Ectodermal cell (in vitro differentiated cells): ENCODE measurements around the gene LONP1. TPM values are rescaled to one million over a fixed set of nuclear protein-coding genes. Genes with fewer than 3 reads are reported as not detected.
"Not testable (repeated sequence)": the region's sequence is repeated elsewhere in the genome, so short reads cannot be mapped to it uniquely, and the experiment has no call there.

ENCODE experiments used
- H3K27ac ChIP-seq: 2 replicates; pipeline ENCODE4 v1.7.0; 2013; ENCODE audit warnings: mild to moderate bottlenecking, low read depth, low read length; ENCODE audit not compliant: insufficient read depth, poor library complexity, severe bottlenecking
- H3K27me3 ChIP-seq: 2 replicates; pipeline ENCODE4 v1.7.0; 2013; ENCODE audit warnings: mild to moderate bottlenecking, low read length; ENCODE audit not compliant: insufficient read depth, control insufficient read depth, poor library complexity, severe bottlenecking
- H3K36me3 ChIP-seq: one replicate; pipeline ENCODE4 v1.7.0; 2013; ENCODE audit warnings: low read length; ENCODE audit not compliant: control insufficient read depth, insufficient read depth
- H3K4me1 ChIP-seq: one replicate; pipeline ENCODE4 v1.7.0; 2013; ENCODE audit warnings: low read length; ENCODE audit not compliant: control insufficient read depth, insufficient read depth
- H3K4me3 ChIP-seq: 2 replicates; pipeline ENCODE4 v1.7.0; 2013; ENCODE audit warnings: low read depth, low read length, control low read depth; ENCODE audit not compliant: insufficient read depth
- H3K9me3 ChIP-seq: 2 replicates; pipeline ENCODE4 v1.7.0; 2013; ENCODE audit warnings: mild to moderate bottlenecking, low read length, moderate library complexity; ENCODE audit not compliant: control insufficient read depth
- WGBS, 2 experiments: methylation state at CpG; one replicate each; pipeline ENCODE4 v1.1.7; 2013; ENCODE audit warnings: missing lambda C conversion rate in 2 of 2; 5-methylcytosine and 5-hydroxymethylcytosine counted together
- polyA plus RNA-seq, 4 experiments: library from polyadenylated mRNA; stranded (reverse); fragments of 50-300 nt; gene quantifications; one replicate each; pipeline ENCODE4 v1.2.3, GENCODE V29; 2013

Gene LONP1
- 63.9 TPM for polyA plus RNA-seq (2013, experiment 1 of 4)
- polyA plus RNA-seq (2013, experiment 2 of 4), result 68.0 TPM
- 52.6 TPM for polyA plus RNA-seq (2013, experiment 3 of 4)
- polyA plus RNA-seq (2013, experiment 4 of 4), result 55.8 TPM

DNA sequence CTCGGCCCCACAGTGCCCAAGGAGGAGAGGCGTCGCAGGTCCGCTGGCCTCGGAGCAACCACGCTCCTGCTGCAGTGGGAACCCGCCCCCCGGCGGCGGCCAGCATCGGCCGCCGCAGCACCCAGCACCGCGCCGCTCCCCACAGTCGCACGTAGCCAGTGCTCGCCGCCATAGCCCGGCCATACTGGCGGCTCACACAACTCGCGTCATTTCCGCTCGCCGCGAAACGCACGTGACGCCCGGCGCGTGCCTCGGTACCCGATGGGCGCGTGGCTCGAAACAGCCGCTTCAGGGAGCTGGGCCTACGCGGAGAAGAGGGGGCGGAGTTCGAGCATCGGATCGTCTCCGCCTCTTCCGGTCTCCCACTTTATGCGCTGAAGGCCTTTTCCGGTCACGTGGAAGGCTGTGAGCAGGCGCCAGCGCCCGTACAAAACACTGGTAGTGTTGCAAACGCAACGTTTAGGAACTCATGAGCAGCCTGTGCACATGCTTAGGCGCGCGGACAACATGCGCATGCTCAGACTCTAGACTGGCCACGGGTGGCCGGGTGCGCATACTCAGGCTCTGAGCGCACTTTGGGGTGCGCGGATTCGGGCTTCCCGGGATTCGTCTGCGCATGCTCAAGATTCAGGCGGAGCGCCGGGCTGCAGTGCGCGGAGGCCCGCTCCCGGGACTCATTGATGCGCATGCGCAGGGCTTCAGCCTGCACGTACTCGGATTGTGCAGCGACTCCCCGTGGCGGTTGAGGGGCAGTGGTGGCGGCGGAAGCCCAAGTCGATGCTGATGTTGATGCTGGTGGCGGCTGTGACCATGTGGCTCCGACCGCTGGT lies at the start of gene LONP1, which contains the start of gene CATSPERD:
Gene LONP1, minus strand, starts transcription at position 186 of the 830 bp plus-strand sequence. Its CDS starts 14 bp downstream, at position 172.
Gene CATSPERD, plus strand, starts transcription at position 677 of the 830 bp plus-strand sequence. Its CDS starts 101 bp downstream, at position 778.
- 1% methylated on average over 90 of the region's 90 CpGs for WGBS, 2 experiments
- H3K9me3 ChIP-seq, result no peaks in the 10 kb centered on the region

GRCh38 chr19:5767949-5768348 lies 48.0 kb upstream of the LONP1 start:
- Histone ChIP-seq H3K4me1 (no peaks in the 10 kb centered on the region), H3K27me3 (no peaks in the 10 kb centered on the region), H3K9me3 (no peaks in the 10 kb centered on the region), H3K36me3 (no peaks in the 10 kb centered on the region), H3K4me3 (no peak overlapping the region), H3K27ac (no peak overlapping the region)
- 90 to 92% methylated on average over 9 to 10 of the region's 10 CpGs for WGBS, 2 experiments

More for the DNA sequence above, at the start of gene LONP1, which contains the start of gene CATSPERD:
- Histone ChIP-seq H3K4me1 (peaks cover 8% of the 10 kb centered on the region), H3K27ac (peak within 1 kb of the TSS; percentile 91), H3K36me3 (peaks cover 6% of the 10 kb centered on the region), H3K27me3 (no peaks in the 10 kb centered on the region), H3K4me3 (peak within 1 kb of the TSS; percentile 73)

- Histone ChIP-seq H3K9me3 (no peaks in the 10 kb centered on the region), H3K36me3 (no peaks in the 10 kb centered on the region), H3K4me1 (no peaks in the 10 kb centered on the region), H3K4me3 (no peak overlapping the region), H3K27ac (no peak overlapping the region), H3K27me3 (no peaks in the 10 kb centered on the region)
- 93 to 94% methylated on average over 3 of the region's 3 CpGs for WGBS, 2 experiments
These were observed 45.3 kb upstream of the LONP1 start for GRCh38 chr19:5765220-5765619.

DNA sequence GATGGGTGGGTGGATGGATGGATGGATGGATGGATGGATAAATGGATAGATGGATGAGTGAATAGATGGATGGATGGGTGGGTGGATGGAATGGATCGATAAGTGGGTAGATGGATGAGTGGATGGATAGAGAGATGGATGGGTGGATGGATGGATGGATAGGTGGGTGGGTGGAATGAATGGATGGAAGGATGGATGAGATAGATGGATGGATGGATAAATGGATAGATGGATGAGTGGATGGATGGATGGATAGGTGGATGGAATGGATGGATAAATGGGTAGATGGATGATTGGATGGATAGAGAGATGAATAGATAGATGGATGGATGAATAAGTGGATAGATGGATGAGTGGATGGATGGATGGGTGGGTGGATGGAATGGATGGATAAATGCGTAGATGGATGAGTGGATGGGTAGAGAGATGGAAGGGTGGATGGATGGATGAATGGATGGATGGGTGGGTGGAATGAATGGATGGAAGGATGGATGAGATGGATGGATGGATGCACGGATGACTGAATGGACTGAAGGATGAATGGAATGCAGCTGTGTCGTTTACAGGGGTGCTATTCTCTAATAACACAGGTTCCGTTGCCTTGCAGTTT lies 42.8 kb upstream of the LONP1 start:
- H3K27me3 ChIP-seq, result no peaks in the 10 kb centered on the region
- H3K36me3 ChIP-seq, result no peaks in the 10 kb centered on the region
- no peaks in the 10 kb centered on the region for H3K9me3 ChIP-seq
- no peaks in the 10 kb centered on the region for H3K4me1 ChIP-seq
- no peak overlapping the region for H3K27ac ChIP-seq
- 93% methylated on average over 5 of the region's 5 CpGs for WGBS, 2 experiments
- no peak overlapping the region for H3K4me3 ChIP-seq

GRCh38 chr19:5753743-5754142 lies 33.8 kb upstream of the LONP1 start:
- no peaks in the 10 kb centered on the region for H3K27me3 ChIP-seq
- no peaks in the 10 kb centered on the region for H3K36me3 ChIP-seq
- no peaks in the 10 kb centered on the region for H3K4me1 ChIP-seq
- H3K9me3 ChIP-seq, result no peaks in the 10 kb centered on the region
- H3K27ac ChIP-seq, result no peak overlapping the region
- 89 to 90% methylated on average over 6 of the region's 6 CpGs for WGBS, 2 experiments
- no peak overlapping the region for H3K4me3 ChIP-seq

GRCh38 chr19:5751709-5752108 lies 31.8 kb upstream of the LONP1 start:
- Histone ChIP-seq H3K36me3 (no peaks in the 10 kb centered on the region), H3K9me3 (no peaks in the 10 kb centered on the region), H3K4me1 (no peaks in the 10 kb centered on the region), H3K27ac (no peak overlapping the region), H3K4me3 (no peak overlapping the region), H3K27me3 (no peaks in the 10 kb centered on the region)
- 89 to 94% methylated on average over 7 of the region's 7 CpGs for WGBS, 2 experiments

DNA sequence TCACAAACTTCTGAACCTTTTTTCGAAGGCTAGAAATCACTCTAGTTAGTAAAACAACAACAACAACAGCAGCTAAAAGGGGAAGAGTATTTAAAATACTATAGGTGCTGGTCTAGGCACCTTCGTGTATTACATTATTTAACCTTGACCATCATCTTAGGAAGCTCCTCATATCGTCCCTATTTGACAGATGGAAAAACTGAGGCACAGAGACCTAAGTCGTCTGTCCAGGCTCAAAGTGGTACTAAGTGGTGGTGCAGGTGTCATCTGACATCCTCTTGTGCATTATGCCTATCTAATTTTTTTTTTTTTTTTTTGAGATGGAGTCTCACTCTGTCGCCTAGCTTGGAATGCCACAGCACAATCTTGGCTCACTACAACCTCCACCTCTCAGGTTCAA lies 29.6 kb upstream of the LONP1 start:
- Histone ChIP-seq H3K36me3 (no peaks in the 10 kb centered on the region), H3K27me3 (no peaks in the 10 kb centered on the region), H3K4me1 (no peaks in the 10 kb centered on the region), H3K4me3 (no peak overlapping the region), H3K27ac (no peak overlapping the region), H3K9me3 (no peaks in the 10 kb centered on the region)
- WGBS, 2 experiments, result 86 to 90% methylated on average over 4 to 5 of the region's 5 CpGs

- H3K9me3 ChIP-seq, H3K4me1 ChIP-seq, H3K36me3 ChIP-seq, H3K27me3 ChIP-seq, H3K27ac ChIP-seq, H3K4me3 ChIP-seq: not testable (repeated sequence)
- 85 to 91% methylated on average over 6 of the region's 6 CpGs for WGBS, 2 experiments
These were observed 29.0 kb upstream of the LONP1 start for GRCh38 chr19:5748920-5749319.

GRCh38 chr19:5744999-5745398 lies 25.1 kb upstream of the LONP1 start:
- H3K27me3 ChIP-seq, H3K36me3 ChIP-seq, H3K27ac ChIP-seq, H3K4me1 ChIP-seq, H3K4me3 ChIP-seq, H3K9me3 ChIP-seq: not testable (repeated sequence)
- 90 to 94% methylated on average over 10 of the region's 10 CpGs for WGBS, 2 experiments

DNA sequence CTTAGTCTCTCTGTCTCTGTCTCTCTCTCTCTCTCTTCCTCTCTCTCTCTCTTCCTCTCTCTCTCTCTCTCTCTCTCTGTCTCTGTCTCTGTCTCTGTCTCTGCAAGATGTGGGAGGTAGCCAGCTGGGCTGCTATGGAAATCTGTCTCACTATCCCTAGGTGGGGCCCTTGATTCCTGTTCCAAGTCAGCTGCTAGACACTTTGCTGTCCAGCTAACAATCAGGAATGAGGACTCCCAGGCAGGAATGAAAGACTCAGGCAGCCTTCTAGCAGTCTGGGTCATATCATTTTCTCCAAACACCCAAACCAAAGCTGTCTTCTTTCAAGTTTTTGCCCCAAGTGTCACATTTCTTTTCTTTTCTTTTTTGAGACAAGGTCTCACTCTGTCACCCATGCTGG lies 23.7 kb upstream of the LONP1 start:
- Histone ChIP-seq H3K27ac (no peak overlapping the region), H3K27me3 (no peaks in the 10 kb centered on the region), H3K36me3 (no peaks in the 10 kb centered on the region), H3K4me1 (no peaks in the 10 kb centered on the region), H3K4me3 (no peak overlapping the region), H3K9me3 (no peaks in the 10 kb centered on the region)
